Activated CD4-positive, alpha-beta T cell treated with anti-CD3 and anti-CD28 coated beads, Interleukin-2, amount 50 U/mL, for 4 hours (primary cell): ENCODE results near the gene C10orf67.

Experiments
- DNase-seq, 2 experiments: peaks; one replicate each; pipeline ENCODE4 v3.0.0-alpha.2; 2020

The C10orf67 gene

GRCh38 chr10:23158370-23158769 is 186.2 kb downstream of the C10orf67 start:
- peak; percentile 4 to 20 for DNase-seq

- DNase-seq = no peak
These were observed 186.8 kb downstream of the C10orf67 start for GRCh38 chr10:23157691-23158369.

- DNase-seq = no peak
These were observed 187.3 kb downstream of the C10orf67 start for GRCh38 chr10:23157239-23157681.

DNA sequence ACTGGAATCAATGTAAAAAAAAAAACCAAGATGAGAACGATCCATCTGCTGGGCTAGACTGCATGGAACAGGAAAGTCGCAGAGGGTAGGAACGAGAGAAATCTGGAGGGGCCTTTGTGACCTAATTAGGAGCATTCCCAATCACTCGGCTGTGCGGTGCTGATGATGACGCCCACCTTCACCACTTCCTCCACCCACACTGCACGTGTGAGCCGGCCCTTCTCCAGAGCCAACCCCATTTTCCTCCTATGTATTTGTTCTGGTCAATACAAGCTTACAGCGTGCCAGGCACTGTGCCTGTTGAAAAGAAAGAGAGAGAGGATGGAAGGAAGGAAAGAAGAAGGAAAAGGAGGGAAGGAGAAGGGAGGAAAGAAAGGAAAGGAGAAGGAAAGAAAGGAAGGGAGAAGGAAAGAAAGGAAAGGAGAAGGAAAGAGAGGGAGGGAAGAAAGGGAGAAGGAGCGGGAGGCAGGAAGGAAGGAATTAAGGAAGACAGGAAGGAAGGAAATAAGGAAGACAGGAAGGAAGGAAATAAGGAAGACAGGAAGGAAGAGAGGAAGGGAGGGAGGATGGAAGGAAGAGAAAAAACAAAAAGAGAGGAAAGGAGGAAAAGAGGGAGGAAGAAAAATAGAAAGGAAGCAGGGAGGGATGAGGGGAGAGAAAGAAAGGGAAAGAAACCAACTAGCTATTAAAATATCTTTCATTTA is 188.0 kb downstream of the C10orf67 start:
- DNase-seq = no peak

DNA sequence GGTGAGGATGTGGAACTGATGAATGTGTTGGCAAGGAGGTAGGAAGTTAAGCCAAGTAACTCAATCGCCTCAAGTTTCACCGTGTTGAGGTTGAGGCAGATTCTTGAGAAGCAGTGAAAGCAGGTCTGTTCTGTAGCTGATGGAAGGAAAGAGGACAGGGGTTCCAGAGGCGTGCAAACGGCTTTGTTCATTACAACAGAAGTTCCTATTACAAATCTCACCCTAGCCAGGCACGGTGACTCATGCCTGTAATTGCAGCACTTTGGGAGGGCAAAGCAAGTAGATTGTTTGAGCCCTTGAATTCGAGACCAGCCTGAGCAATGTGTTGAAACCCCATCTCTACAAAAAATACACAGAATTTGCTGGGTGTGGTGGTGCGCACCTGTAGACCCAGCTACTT is 189.4 kb downstream of the C10orf67 start:
- DNase-seq = no peak
